HG03108 (cell line): ENCODE results near the gene GATAD2B.
"Not testable (repeated sequence)": the region's sequence is repeated elsewhere in the genome, so short reads cannot be mapped to it uniquely, and the experiment has no call there.

Experiments used
- ATAC-seq: cut with Tn5 transposase; IDR thresholded peaks from one replicate; pipeline ENCODE4 v1.9.1; 2021; ENCODE audit warnings: moderate library complexity; ENCODE audit not compliant: unreplicated experiment

Gene GATAD2B

GRCh38 chr1:153891042-153891441 lies 31.7 kb downstream of the GATAD2B start:
- ATAC-seq: not testable (repeated sequence)

GRCh38 chr1:153888533-153888932 lies 34.2 kb downstream of the GATAD2B start:
- ATAC-seq: no peak

DNA sequence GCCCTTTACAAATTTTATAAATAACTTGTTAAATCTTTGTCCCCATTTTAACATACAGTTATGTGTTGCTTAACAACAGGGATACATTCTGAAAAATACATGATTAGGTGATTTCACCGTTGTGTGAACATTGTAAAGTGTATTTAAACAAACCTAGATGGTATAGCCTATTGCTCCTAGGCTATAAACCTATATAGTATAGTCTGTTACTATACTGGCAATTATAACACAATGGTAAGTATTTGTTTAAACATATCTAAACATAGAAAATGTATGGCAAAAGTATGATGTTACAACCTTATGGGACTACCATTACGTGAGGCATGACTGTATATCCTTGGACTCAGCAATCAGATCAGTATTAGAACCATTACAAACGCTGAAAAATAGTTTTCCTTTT lies 36.6 kb downstream of the GATAD2B start:
- no peak for ATAC-seq

DNA sequence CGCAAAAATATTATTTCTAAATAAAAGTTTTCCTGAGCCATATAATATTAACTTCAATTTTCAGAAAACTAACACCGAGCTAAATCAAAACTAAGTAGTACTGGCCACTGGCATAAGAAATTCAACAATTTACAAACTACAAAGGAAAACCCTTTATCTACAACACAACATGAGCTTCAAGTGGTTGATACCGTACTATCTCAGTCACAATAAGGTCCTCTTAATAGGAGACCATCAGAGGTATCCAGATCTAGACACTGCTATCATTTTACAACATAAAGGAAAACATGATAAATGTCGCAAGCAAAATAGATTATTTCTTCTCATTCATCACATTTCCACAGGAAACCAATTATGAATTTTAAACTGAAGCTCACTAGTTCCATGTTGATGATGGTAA lies 39.5 kb downstream of the GATAD2B start:
- no peak for ATAC-seq

DNA sequence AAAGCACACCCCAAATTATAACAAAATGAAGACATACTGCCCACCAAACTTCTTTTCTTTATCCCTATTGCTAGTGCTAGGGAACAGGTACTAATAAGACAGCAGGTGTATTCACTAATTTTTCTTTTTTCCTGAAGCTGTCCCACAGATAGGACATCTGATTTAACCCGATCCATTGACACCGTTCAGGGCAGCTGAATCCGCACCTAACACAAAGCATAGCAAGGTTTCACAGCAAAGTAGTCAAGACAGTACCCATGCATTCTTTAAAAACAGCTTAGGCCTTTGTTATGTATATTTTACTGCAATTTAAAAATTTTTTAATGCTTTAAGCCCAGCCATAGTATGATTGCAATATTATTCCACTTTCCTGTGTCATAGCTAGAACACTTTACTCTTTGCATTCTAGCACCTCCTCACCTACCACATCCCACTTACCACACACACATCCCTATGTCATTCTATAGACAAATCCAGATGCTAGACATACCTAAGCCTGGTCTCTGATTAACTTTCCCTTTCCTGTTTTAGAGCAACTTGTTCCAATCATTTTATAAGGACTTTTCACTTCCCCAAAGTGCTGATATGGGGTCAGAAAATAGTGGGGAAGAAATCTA lies 40.4 kb downstream of the GATAD2B start:
- no peak for ATAC-seq

- no peak for ATAC-seq
Measured at GRCh38 chr1:153881751-153882150, 41.0 kb downstream of the GATAD2B start.

DNA sequence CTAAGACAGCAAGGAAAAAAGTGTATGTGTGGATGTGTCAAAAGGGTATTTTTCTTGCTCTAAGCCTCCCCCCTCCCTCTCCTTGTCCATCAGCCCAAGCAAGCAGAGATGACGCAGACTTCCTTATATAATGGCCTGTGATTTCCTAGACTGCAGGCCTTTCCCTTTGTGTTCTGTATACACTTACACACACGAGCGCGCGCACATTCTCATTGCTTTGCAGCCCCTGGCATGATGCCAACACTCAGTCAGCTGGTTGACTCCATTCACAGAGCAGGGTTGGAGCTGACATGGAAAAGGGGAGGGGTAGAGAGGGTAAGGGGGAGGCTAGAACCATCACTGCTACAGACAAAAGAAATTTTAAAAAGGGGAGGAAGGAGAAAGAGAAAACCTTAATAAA lies 41.8 kb downstream of the GATAD2B start:
- ATAC-seq: no peak

GRCh38 chr1:153880024-153880423 lies 42.7 kb downstream of the GATAD2B start:
- no peak for ATAC-seq

GRCh38 chr1:153877112-153877511 lies 45.7 kb downstream of the GATAD2B start:
- ATAC-seq: no peak

DNA sequence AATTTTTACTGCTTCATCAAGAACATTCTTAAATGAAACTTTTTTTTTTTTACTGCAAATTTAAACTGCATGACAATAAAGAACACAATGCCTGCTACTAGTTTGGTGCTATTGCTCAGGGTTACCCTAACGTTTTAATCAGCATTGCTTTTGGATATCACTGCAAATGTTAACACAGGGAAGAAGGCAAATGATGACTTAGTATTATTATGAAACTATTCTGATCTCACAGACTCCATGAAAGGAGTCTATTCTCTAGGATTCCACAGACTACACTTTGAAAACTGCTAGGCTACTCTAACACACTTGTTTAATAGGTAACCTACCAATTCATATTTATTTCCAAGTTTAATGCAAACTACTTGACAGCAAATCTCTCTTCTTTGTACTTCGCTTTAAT lies 49.8 kb downstream of the GATAD2B start:
- ATAC-seq: no peak

GRCh38 chr1:153872331-153872730 lies 50.4 kb downstream of the GATAD2B start:
- no peak for ATAC-seq

- no peak for ATAC-seq
Measured at GRCh38 chr1:153869486-153869885, 53.3 kb downstream of the GATAD2B start.

DNA sequence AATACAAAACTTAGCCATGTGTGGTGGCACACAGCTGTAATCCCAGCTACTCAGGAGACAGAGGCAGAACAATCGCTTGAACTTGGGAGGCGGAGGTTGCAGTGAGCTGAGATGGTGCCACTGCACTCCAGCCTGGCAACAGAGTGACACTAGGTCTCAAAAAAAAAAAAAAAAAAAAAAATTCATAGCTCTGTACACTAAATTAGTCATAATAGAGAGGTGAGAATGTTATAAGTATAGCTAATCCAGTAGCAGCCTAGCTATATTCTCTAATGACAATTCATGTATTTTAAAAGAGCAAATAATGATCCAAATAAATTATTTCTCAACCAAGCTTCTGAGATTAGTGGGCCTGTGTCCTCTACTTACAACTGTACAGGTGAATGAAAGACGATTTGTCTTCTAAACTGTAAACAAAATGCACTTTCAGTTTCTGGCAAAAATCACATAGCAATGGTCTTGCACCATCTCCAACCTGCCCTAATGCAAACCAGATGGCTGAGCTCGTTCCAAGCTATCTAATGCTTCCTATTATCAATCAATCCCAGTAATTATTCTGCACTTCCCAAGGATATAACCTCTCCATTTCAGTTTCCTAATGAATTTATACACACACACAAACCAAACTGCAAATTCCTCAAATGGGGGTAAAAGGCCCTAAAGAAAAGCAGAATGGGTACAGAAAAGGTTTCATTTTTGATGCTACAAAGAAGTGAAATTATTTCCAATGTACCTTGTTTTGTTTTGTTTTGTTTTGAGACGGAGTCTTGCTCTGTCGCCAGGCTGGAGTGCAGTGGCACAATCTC lies 56.5 kb downstream of the GATAD2B start:
- ATAC-seq: no peak

GRCh38 chr1:153860285-153860684 lies 62.5 kb downstream of the GATAD2B start:
- ATAC-seq: no peak

DNA sequence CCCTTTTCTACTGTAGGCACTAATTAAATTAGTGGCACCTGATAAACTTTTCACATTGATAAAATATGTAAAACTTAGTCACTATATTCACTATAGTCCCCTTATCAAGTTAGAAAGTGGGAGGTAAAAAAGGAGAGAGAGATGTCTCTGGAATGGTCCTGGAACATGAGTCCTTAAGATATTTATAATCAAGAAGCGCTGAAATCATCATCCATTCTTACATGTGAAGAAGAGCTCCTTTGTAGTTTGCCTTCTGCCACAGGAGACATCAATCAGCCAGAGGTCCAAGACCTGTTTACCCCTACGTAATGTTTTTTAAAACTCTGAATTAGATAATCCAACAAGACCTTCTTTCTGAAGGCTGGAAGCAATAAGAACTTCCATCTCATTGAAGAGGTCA lies 65.3 kb downstream of the GATAD2B start:
- ATAC-seq: no peak

- ATAC-seq: no peak
Measured at GRCh38 chr1:153856763-153857162, 66.0 kb downstream of the GATAD2B start.

- ATAC-seq: no peak
Measured at GRCh38 chr1:153852170-153852569, 70.6 kb downstream of the GATAD2B start.

DNA sequence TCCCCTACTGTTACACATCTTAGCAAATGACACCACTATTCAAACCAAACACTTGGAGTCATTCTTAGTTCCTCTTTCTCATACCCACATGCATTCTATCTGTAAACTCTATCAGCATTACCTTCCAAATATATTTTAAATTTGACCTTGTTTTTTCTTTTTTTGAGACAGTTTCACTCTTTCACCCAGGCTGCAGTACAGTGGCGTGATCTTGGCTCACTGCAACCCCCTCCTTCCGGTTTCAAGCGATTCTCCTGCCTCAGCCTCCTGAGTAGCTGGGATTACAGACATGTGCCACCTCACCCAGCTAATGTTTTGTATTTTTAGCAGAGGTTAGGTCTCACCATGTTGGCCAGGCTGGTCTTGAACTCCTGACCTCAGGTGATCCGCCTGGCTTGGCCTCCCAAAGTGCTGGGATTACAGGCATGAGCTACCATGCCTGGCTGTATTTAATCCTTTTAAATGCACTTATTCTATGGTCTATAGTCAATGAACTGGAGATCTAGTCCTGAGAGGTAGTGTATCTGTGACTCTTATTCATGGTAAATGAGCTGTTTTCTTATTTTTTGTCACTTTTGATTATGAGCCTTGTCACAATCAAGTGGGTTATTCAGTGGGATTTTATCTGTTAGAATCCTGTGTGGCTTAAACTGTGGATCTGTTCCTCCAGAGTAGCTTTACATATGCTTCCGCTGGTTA lies 73.1 kb downstream of the GATAD2B start:
- ATAC-seq: peak; percentile 65

DNA sequence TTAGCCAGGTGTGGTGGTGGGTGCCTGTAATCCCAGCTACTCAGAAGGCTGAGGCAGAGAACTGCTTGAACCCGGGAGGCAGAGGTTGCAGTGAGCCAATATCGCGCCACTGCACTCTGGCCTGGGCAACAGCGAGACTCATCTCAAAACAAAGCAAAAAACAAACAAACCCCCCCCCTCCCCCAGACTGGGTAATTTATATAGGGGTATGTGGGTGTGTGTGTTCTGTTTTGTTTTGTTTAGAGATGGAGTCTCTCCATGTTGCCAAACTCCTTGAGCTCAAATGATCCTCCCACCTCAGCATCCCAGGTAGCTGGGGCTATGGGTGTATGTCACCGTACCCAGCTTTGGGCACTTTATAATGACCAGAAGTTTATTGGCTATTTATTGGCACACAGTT lies 74.0 kb downstream of the GATAD2B start:
- no peak for ATAC-seq

DNA sequence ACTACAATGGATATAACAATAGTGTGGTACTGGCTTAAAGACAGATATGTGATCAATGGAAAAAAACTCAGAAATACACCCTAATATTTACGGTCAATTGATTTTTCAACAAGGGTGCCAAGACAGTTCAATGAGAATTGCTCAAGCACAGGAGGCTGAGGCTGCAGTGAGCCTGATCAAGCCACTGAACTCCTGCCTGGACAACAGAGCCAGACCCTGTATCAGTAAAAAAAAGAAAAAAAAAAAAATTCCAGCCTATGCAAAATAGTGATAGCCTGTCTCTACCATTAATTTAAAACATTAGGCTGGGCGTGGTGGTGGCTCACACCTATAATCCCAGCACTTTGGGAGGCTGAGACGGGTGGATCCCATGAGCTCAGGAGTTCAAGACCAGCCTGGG lies 77.6 kb downstream of the GATAD2B start:
- no peak for ATAC-seq

- ATAC-seq: not testable (repeated sequence)
Measured at GRCh38 chr1:153844349-153844748, 78.4 kb downstream of the GATAD2B start.

- peak; percentile 79 for ATAC-seq
Measured at GRCh38 chr1:153842006-153842471, 80.7 kb downstream of the GATAD2B start.
